ENCODE measurements around the gene TGFB2. TPM values are rescaled to one million over a fixed set of nuclear protein-coding genes. Genes with fewer than 3 reads are reported as not detected.

TGFB2 gene
- total RNA-seq, 1 experiment from 2014 or later: not detected

GRCh38 chr1:218362418-218363076, 17.4 kb downstream of the TGFB2 start:
- Histone ChIP-seq H3K14ac (ENCODE audit: insufficient read depth, low read length) (no peak overlapping the region), H4K5ac (ENCODE audit: insufficient read length, low read depth, low read length) (no peak overlapping the region), H2AK5ac (ENCODE audit: insufficient read length, low read length) (no peak overlapping the region), H4K8ac (replicated peaks; ENCODE audit: insufficient read length, low read depth, low read length) (no peak overlapping the region), H3K27ac (ENCODE audit: insufficient read length, low read depth, low read length) (no peak overlapping the region), H2BK120ac (ENCODE audit: low read depth, low read length, poor library complexity, severe bottlenecking) (no peak overlapping the region), H2AFZ (ENCODE audit: low read length) (no peak overlapping the region), H4K91ac (ENCODE audit: insufficient read length, low read depth, low read length) (no peak overlapping the region), H2BK15ac (ENCODE audit: low read depth, low read length) (no peak overlapping the region), H2BK20ac (ENCODE audit: low read depth, low read length, poor library complexity, severe bottlenecking) (no peak overlapping the region), H3K18ac (ENCODE audit: insufficient read length, low read depth, low read length) (no peak overlapping the region), H3K4me1 (ENCODE audit: insufficient read depth, low read length) (no peaks in the 10 kb centered on the region), H3K9ac (ENCODE audit: extremely low read depth, insufficient read length, low read length) (no peak overlapping the region), H3K79me1 (ENCODE audit: insufficient read depth, low read depth, low read length, poor library complexity, severe bottlenecking) (no peaks in the 10 kb centered on the region), H3K9me3 (ENCODE audit: control insufficient read depth, low read depth, low read length) (no peaks in the 10 kb centered on the region), H3K56ac (ENCODE audit: insufficient read length, low read depth, low read length) (no peak overlapping the region), H3K27me3 (ENCODE audit: insufficient read depth, low read length) (no peaks in the 10 kb centered on the region), H3K23ac (ENCODE audit: insufficient read length, low read depth, low read length) (no peak overlapping the region), H3K4me2 (ENCODE audit: insufficient read depth, insufficient read length, low read length) (no peak overlapping the region), H3T11ph (ENCODE audit: low read length) (no peak overlapping the region), H2BK12ac (ENCODE audit: insufficient read length, low read depth, low read length) (no peak overlapping the region), H4K20me1 (ENCODE audit: control insufficient read depth, insufficient read depth, insufficient read length) (no peaks in the 10 kb centered on the region), H3K23me2 (ENCODE audit: insufficient read length, low read depth, low read length, poor library complexity, severe bottlenecking) (no peaks in the 10 kb centered on the region), H3K79me2 (ENCODE audit: insufficient read depth, low read length) (no peaks in the 10 kb centered on the region), H3K4ac (ENCODE audit: low read depth, low read length) (no peak overlapping the region), H2BK5ac (ENCODE audit: insufficient read length, low read length) (no peak overlapping the region)
- H3K36me3 Mint-ChIP-seq (ENCODE audit: insufficient read depth in 1 of 3, low read depth in 3 of 3): no peaks in the 10 kb centered on the region
- no peak overlapping the region for H3K27ac Mint-ChIP-seq
- peaks cover 8% of the 10 kb centered on the region in 2 experiments for H3K4me1 Mint-ChIP-seq
- no peak for DNase-seq
- WGBS (ENCODE audit: extremely low coverage, insufficient read length, low lambda C conversion rate): no CpG with 5 or more reads among the region's 5 CpGs
- H3K4me3 Mint-ChIP-seq: no peak overlapping the region
- H3K9me3 Mint-ChIP-seq: no peaks in the 10 kb centered on the region
- TF ChIP-seq, protein P1, sequence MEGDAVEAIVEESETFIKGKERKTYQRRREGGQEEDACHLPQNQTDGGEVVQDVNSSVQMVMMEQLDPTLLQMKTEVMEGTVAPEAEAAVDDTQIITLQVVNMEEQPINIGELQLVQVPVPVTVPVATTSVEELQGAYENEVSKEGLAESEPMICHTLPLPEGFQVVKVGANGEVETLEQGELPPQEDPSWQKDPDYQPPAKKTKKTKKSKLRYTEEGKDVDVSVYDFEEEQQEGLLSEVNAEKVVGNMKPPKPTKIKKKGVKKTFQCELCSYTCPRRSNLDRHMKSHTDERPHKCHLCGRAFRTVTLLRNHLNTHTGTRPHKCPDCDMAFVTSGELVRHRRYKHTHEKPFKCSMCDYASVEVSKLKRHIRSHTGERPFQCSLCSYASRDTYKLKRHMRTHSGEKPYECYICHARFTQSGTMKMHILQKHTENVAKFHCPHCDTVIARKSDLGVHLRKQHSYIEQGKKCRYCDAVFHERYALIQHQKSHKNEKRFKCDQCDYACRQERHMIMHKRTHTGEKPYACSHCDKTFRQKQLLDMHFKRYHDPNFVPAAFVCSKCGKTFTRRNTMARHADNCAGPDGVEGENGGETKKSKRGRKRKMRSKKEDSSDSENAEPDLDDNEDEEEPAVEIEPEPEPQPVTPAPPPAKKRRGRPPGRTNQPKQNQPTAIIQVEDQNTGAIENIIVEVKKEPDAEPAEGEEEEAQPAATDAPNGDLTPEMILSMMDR (conservative IDR thresholded peaks at IDR 0.05): no peak
- H3K27me3 Mint-ChIP-seq (ENCODE audit: low read depth): no peaks in the 10 kb centered on the region
